Measurements from ENCODE around the gene KANK4. TPM values are rescaled to one million over a fixed set of nuclear protein-coding genes. Genes with fewer than 3 reads are reported as not detected.

The KANK4 gene
- total and polyA plus RNA-seq, 5 donors from 2014 or later = not detected

DNA sequence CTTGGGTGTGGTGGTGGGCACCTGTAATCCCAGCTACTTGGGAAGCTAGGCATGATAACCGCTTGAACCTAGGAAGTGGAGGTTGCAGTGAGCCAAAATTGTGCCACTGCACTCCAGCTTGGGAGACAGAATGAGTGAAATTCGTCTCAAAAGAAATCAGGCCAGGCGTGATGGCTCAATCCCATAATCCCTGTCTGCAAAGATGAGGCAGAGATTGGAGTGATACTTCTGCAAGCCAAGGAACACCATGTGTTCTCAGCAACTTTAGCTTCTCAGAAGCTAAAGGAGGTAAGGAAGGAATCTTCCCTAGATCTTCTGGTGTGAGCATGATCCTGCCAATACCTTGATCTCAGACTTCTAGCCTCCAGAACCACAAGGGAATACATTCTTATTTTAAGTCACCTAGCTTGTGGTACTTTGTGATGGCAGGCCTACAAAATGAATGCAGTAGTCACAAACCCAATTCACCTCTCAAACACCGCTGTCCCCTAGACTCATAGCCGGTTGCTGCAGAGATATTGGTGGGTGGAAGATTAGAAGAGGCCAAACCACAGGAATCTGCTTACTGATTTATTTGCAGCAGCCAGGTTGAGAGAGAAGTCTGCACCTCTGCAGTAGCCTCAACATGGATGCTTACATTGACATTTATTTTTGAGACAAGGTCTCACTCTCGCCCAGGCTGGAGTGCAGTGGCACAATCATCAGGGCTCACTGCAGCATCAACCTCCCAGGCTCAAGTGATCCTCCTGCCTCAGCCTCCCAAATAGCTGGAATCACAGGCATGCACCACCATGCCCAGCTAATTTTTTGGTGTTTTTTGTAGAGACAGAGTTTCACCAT is 105.9 kb downstream of the KANK4 start:
- Mint-ChIP-seq H3K9me3 (peaks cover 5 to 13% (median 10%) of the 10 kb centered on the region in 7 donors), H3K4me3 (no peak overlapping the region), H3K4me1 (peaks cover 0 to 7% (median 3%) of the 10 kb centered on the region in 4 donors), H3K27ac (no peak overlapping the region), H3K36me3 (no peaks in the 10 kb centered on the region), H3K27me3 (no peaks in the 10 kb centered on the region)
- Histone ChIP-seq H3K4me3 (ENCODE audit: low read depth, low read length) (no peak overlapping the region), H3K27ac (ENCODE audit: insufficient read depth, low read length, poor library complexity, severe bottlenecking) (no peak overlapping the region), H3K4me1 (ENCODE audit: control insufficient read depth, insufficient read depth, low read length, poor library complexity, severe bottlenecking) (no peaks in the 10 kb centered on the region), H3K27me3 (ENCODE audit: control insufficient read depth, insufficient read depth, low read length) (no peaks in the 10 kb centered on the region), H3K9me3 (ENCODE audit: control insufficient read depth in 2 of 2, low read length in 2 of 2) (peaks cover 4 to 10% of the 10 kb centered on the region in 2 experiments), H3K36me3 (ENCODE audit: control insufficient read depth, insufficient read depth, low read length) (no peaks in the 10 kb centered on the region)
- ATAC-seq (ENCODE audit: low read depth in 2 of 2) (no peak), DNase-seq (no peak)

DNA sequence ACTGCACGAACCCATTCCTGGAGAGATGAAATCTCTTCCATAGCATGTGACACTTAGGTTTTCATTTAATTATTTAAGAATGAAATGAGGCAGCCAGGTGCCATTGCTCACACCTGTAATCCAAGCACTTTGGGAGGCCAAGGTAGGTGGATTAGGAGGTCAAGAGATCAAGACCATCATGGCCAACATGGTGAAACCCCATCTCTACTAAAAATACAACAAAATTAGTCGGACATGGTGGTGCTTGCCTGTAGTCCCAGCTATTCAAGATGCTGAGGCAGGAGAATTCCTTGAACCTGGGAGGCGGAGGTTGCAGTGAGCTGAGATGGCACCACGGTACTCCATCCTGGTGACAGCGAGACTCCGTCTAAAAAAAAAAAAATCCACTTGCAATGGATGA is 106.8 kb downstream of the KANK4 start:
- Mint-ChIP-seq H3K9me3 (peaks cover 5 to 13% (median 12%) of the 10 kb centered on the region in 7 donors), H3K27me3 (no peaks in the 10 kb centered on the region), H3K27ac (no peak overlapping the region), H3K4me1 (peaks cover 0 to 7% (median 3%) of the 10 kb centered on the region in 4 donors), H3K36me3 (no peaks in the 10 kb centered on the region), H3K4me3 (no peak overlapping the region)
- no peak overlapping the region for H3K4me3 ChIP-seq (ENCODE audit: low read depth, low read length)
- H3K36me3 ChIP-seq (ENCODE audit: control insufficient read depth, insufficient read depth, low read length) = no peaks in the 10 kb centered on the region
- DNase-seq = no peak
- H3K27me3 ChIP-seq (ENCODE audit: control insufficient read depth, insufficient read depth, low read length) = no peaks in the 10 kb centered on the region
- ATAC-seq (ENCODE audit: low read depth in 2 of 2) = no peak
- H3K9me3 ChIP-seq (ENCODE audit: control insufficient read depth in 2 of 2, low read length in 2 of 2) = peaks cover 4 to 10% of the 10 kb centered on the region in 2 experiments
- no peaks in the 10 kb centered on the region for H3K4me1 ChIP-seq (ENCODE audit: control insufficient read depth, insufficient read depth, low read length, poor library complexity, severe bottlenecking)
- H3K27ac ChIP-seq (ENCODE audit: insufficient read depth, low read length, poor library complexity, severe bottlenecking) = no peak overlapping the region

DNA sequence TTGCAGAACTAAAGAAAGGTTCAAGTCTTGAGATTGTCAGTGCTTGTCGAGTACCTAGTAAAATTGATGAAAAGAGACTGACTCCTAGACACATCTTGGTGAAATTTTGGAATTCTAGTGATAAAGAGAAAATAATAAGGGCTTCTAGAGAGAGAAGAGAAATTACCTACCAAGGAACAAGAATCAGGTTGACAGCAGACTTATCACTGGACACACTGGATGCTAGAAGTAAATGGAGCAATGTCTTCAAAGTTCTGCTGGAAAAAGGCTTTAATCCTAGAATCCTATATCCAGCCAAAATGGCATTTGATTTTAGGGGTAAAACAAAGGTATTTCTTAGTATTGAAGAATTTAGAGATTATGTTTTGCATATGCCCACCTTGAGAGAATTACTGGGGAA is 108.3 kb downstream of the KANK4 start:
- H3K4me1 Mint-ChIP-seq = peaks cover 0 to 15% (median 4%) of the 10 kb centered on the region in 4 donors

DNA sequence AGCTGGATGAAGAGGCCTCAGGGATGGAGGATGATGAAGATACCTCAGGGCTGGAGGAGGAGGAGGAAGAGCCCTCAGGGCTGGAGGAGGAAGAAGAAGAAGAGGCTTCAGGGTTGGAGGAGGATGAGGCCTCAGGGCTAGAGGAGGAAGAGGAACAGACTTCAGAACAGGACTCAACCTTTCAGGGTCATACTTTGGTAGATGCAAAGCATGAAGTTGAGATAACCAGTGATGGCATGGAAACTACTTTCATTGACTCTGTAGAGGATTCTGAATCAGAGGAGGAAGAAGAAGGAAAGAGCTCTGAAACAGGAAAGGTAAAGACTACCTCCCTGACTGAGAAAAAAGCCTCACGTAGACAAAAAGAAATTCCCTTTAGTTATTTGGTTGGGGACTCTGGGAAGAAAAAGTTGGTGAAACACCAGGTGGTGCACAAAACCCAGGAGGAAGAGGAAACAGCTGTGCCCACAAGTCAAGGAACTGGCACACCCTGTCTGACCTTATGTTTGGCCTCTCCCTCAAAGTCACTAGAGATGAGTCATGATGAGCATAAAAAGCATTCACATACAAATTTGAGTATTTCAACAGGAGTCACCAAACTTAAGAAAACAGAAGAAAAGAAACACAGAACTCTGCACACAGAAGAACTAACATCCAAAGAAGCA is 109.2 kb downstream of the KANK4 start:
- no peak overlapping the region for H3K27ac Mint-ChIP-seq
- peaks cover 13% of the 10 kb centered on the region for H3K27me3 Mint-ChIP-seq
- H3K9me3 Mint-ChIP-seq = peaks cover 5 to 22% (median 14%) of the 10 kb centered on the region in 7 donors
- ATAC-seq (ENCODE audit: low read depth in 2 of 2) (no peak), DNase-seq (no peak)
- peaks cover 0 to 15% (median 4%) of the 10 kb centered on the region in 4 donors for H3K4me1 Mint-ChIP-seq
- no peaks in the 10 kb centered on the region for H3K36me3 Mint-ChIP-seq
- Histone ChIP-seq H3K4me1 (ENCODE audit: control insufficient read depth, insufficient read depth, low read length, poor library complexity, severe bottlenecking) (no peaks in the 10 kb centered on the region), H3K9me3 (ENCODE audit: control insufficient read depth in 2 of 2, low read length in 2 of 2) (peaks cover 4 to 10% of the 10 kb centered on the region in 2 experiments), H3K27ac (ENCODE audit: insufficient read depth, low read length, poor library complexity, severe bottlenecking) (no peak overlapping the region), H3K4me3 (ENCODE audit: low read depth, low read length) (no peak overlapping the region), H3K36me3 (ENCODE audit: control insufficient read depth, insufficient read depth, low read length) (no peaks in the 10 kb centered on the region), H3K27me3 (ENCODE audit: control insufficient read depth, insufficient read depth, low read length) (no peaks in the 10 kb centered on the region)
- no peak overlapping the region for H3K4me3 Mint-ChIP-seq

More for the DNA sequence above, 108.3 kb downstream of the KANK4 start:
- no peak overlapping the region for H3K27ac ChIP-seq (ENCODE audit: insufficient read depth, low read length, poor library complexity, severe bottlenecking)
- no peak overlapping the region for H3K4me3 ChIP-seq (ENCODE audit: low read depth, low read length)
- no peak for DNase-seq
- Mint-ChIP-seq H3K36me3 (no peaks in the 10 kb centered on the region), H3K27ac (no peak overlapping the region), H3K4me3 (no peak overlapping the region), H3K9me3 (peaks cover 5 to 22% (median 14%) of the 10 kb centered on the region in 7 donors), H3K27me3 (peaks cover 9% of the 10 kb centered on the region)
- peaks cover 4 to 10% of the 10 kb centered on the region in 2 experiments for H3K9me3 ChIP-seq (ENCODE audit: control insufficient read depth in 2 of 2, low read length in 2 of 2)
- ATAC-seq (ENCODE audit: low read depth in 2 of 2) = no peak
- no peaks in the 10 kb centered on the region for H3K27me3 ChIP-seq (ENCODE audit: control insufficient read depth, insufficient read depth, low read length)
- H3K36me3 ChIP-seq (ENCODE audit: control insufficient read depth, insufficient read depth, low read length) = no peaks in the 10 kb centered on the region
- no peaks in the 10 kb centered on the region for H3K4me1 ChIP-seq (ENCODE audit: control insufficient read depth, insufficient read depth, low read length, poor library complexity, severe bottlenecking)

DNA sequence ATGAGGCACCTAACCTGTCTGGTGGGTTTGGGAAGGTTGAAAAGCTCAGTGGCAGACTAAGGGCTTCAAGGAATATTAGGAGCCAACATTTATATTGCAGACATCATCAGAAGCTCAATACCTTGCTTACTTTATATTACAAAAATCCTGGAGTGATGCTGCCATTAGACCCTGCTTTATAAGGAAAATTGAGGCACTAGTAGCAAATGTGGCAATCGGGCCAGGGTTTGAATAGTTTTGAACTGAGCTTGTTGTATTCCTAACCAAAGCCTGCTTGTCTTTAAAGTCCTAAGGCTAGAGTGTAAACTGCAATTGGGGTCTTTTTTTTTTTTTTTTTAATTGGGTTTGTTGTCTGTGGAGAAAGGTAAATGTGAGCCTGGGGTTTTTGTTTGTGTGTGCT is 110.3 kb downstream of the KANK4 start:
- peaks cover 0 to 15% (median 4%) of the 10 kb centered on the region in 4 donors for H3K4me1 Mint-ChIP-seq
- H3K9me3 ChIP-seq (ENCODE audit: control insufficient read depth in 2 of 2, low read length in 2 of 2) = peaks cover 4 to 10% of the 10 kb centered on the region in 2 experiments
- no peak overlapping the region for H3K4me3 ChIP-seq (ENCODE audit: low read depth, low read length)
- peaks cover 3 to 22% (median 14%) of the 10 kb centered on the region in 7 donors for H3K9me3 Mint-ChIP-seq
- no peak for DNase-seq
- no peaks in the 10 kb centered on the region for H3K4me1 ChIP-seq (ENCODE audit: control insufficient read depth, insufficient read depth, low read length, poor library complexity, severe bottlenecking)
- no peak for ATAC-seq (ENCODE audit: low read depth in 2 of 2)
- no peak overlapping the region for H3K4me3 Mint-ChIP-seq
- no peak overlapping the region for H3K27ac Mint-ChIP-seq
- H3K27me3 Mint-ChIP-seq = peaks cover 13% of the 10 kb centered on the region
- no peaks in the 10 kb centered on the region for H3K27me3 ChIP-seq (ENCODE audit: control insufficient read depth, insufficient read depth, low read length)
- H3K36me3 ChIP-seq (ENCODE audit: control insufficient read depth, insufficient read depth, low read length) = no peaks in the 10 kb centered on the region
- H3K27ac ChIP-seq (ENCODE audit: insufficient read depth, low read length, poor library complexity, severe bottlenecking) = no peak overlapping the region
- no peaks in the 10 kb centered on the region for H3K36me3 Mint-ChIP-seq

DNA sequence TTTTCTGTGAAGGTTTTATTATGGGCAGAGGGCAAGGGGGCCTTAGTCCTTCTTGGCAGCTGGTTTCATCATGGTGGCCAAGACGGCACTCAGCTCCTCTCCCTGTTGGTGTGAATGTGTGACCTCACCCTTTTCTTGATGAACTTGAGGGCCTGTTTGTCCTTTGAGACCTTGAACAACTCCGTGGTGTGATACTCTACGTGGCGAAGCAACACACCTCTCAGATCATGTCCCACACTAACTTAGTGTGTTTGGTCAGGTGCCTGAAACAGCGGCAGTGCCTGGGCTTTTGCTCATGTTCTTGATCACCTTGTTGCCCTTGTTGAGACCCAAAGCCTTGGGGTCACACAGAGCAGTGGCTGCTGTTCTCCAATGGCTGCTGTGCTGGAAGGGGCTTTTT is 111.1 kb downstream of the KANK4 start:
- DNase-seq = no peak
- H3K4me1 ChIP-seq (ENCODE audit: control insufficient read depth, insufficient read depth, low read length, poor library complexity, severe bottlenecking) = no peaks in the 10 kb centered on the region
- peaks cover 13% of the 10 kb centered on the region for H3K27me3 Mint-ChIP-seq

DNA sequence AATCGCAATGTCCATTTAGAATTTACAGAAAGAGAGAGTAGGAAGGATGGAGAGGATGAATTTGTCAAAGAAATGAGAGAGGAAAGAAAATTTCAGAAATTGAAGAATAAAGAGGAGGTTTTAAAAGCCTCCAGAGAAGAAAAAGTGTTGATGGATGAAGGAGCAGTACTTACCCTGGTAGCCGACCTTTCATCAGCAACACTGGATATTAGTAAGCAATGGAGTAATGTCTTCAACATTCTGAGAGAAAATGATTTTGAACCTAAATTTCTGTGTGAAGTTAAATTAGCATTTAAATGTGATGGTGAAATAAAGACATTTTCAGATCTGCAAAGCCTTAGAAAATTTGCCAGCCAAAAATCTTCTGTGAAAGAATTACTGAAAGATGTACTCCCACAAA is 112.0 kb downstream of the KANK4 start:
- Histone ChIP-seq H3K27me3 (ENCODE audit: control insufficient read depth, insufficient read depth, low read length) (no peaks in the 10 kb centered on the region), H3K4me1 (ENCODE audit: control insufficient read depth, insufficient read depth, low read length, poor library complexity, severe bottlenecking) (no peaks in the 10 kb centered on the region), H3K9me3 (ENCODE audit: control insufficient read depth in 2 of 2, low read length in 2 of 2) (peaks cover 4 to 10% of the 10 kb centered on the region in 2 experiments), H3K4me3 (ENCODE audit: low read depth, low read length) (no peak overlapping the region), H3K36me3 (ENCODE audit: control insufficient read depth, insufficient read depth, low read length) (no peaks in the 10 kb centered on the region), H3K27ac (ENCODE audit: insufficient read depth, low read length, poor library complexity, severe bottlenecking) (no peak overlapping the region)
- peaks cover 3 to 22% (median 14%) of the 10 kb centered on the region in 7 donors for H3K9me3 Mint-ChIP-seq
- ATAC-seq (ENCODE audit: low read depth in 2 of 2) (no peak), DNase-seq (no peak)
- peaks cover 13% of the 10 kb centered on the region for H3K27me3 Mint-ChIP-seq
- H3K4me3 Mint-ChIP-seq = no peak overlapping the region
- H3K27ac Mint-ChIP-seq = no peak overlapping the region
- peaks cover 0 to 15% (median 4%) of the 10 kb centered on the region in 4 donors for H3K4me1 Mint-ChIP-seq
- H3K36me3 Mint-ChIP-seq = no peaks in the 10 kb centered on the region

More for the DNA sequence above, 111.1 kb downstream of the KANK4 start:
- Histone ChIP-seq H3K4me3 (ENCODE audit: low read depth, low read length) (no peak overlapping the region), H3K36me3 (ENCODE audit: control insufficient read depth, insufficient read depth, low read length) (no peaks in the 10 kb centered on the region), H3K27ac (ENCODE audit: insufficient read depth, low read length, poor library complexity, severe bottlenecking) (no peak overlapping the region), H3K9me3 (ENCODE audit: control insufficient read depth in 2 of 2, low read length in 2 of 2) (peaks cover 4 to 10% of the 10 kb centered on the region in 2 experiments), H3K27me3 (ENCODE audit: control insufficient read depth, insufficient read depth, low read length) (no peaks in the 10 kb centered on the region)
- peaks cover 0 to 15% (median 4%) of the 10 kb centered on the region in 4 donors for H3K4me1 Mint-ChIP-seq
- H3K36me3 Mint-ChIP-seq = no peaks in the 10 kb centered on the region
- H3K9me3 Mint-ChIP-seq = peaks cover 3 to 22% (median 14%) of the 10 kb centered on the region in 7 donors
- no peak overlapping the region for H3K27ac Mint-ChIP-seq
- H3K4me3 Mint-ChIP-seq = no peak overlapping the region
- ATAC-seq (ENCODE audit: low read depth in 2 of 2) = no peak
